Mucosa of descending colon (tissue), 3 donors: ENCODE measurements around the gene SLC36A1. TPM values are rescaled to one million over a fixed set of nuclear protein-coding genes. Genes with fewer than 3 reads are reported as not detected.

ENCODE experiments used
- ATAC-seq: fragments of 200-7000 bp; cut with Tn5 transposase; one replicate; pipeline ENCODE4 v1.9.1; 2020; ENCODE audit warnings: mild to moderate bottlenecking, moderate library complexity
- DNase-seq, 3 donors: peaks; one replicate each; pipeline ENCODE4 v3.0.0-alpha.2; 2020
- H3K36me3 ChIP-seq: fragments of 200-600 bp; one replicate; pipeline ENCODE4 v1.8.0; 2021; ENCODE audit warnings: low read depth, mild to moderate bottlenecking
- H3K4me1 ChIP-seq: fragments of 200-600 bp; one replicate; pipeline ENCODE4 v1.8.0; 2021; ENCODE audit warnings: low read depth, mild to moderate bottlenecking
- H3K4me3 ChIP-seq: fragments of 200-600 bp; one replicate; pipeline ENCODE4 v1.8.0; 2021; ENCODE audit warnings: mild to moderate bottlenecking
- H3K9me3 ChIP-seq: fragments of 200-600 bp; one replicate; pipeline ENCODE4 v1.8.0; 2021; ENCODE audit warnings: mild to moderate bottlenecking
- CTCF ChIP-seq: fragments of 200-600 bp; IDR thresholded peaks from one replicate; pipeline ENCODE4 v1.8.0; 2022; ENCODE audit warnings: antibody characterized with exemption, mild to moderate bottlenecking
- intact Hi-C, 2 donors: fragments of 100-400 bp; cut with DNase I in 1 of 2; cut with micrococcal nuclease in 1 of 2; formaldehyde crosslinking; loops; one replicate each; pipeline versions ENCODE4 v1.11.0 to v1.11.1; 2022; cut with DNase I, micrococcal nuclease
- total RNA-seq, 3 donors: library from RNA; stranded (reverse); fragmentation: NEBNext Ultra II Directional in 2 of 3; extraction: Animal tissue kit (Norgen Biotek cat#: 25700) in 2 of 3; gene quantifications; one replicate each; pipeline versions ENCODE4 v1.2.1 to v1.2.4, GENCODE V29; 2021 to 2023
- donor health status: DM: no; HTN: no; CAD: no; lungs with moderate emphysema.
- donor health status: DM: no; HTN: no; CAD: no.
- donor health status: DM: no; HTN: yes; CAD: no.

Gene SLC36A1
- total RNA-seq, 3 donors from 2014 or later, result 38.1 to 105 (median 55.2) TPM

- no peak for DNase-seq
- H3K4me1 ChIP-seq, result no peaks in the 10 kb centered on the region
- H3K9me3 ChIP-seq, result no peaks in the 10 kb centered on the region
- no peaks in the 10 kb centered on the region for H3K36me3 ChIP-seq
- intact Hi-C loops, result loop anchor here in 1 of 2 donors (10.0 kb wide), 1 partner anchor 64 kb away; the partner anchor contains the start of gene SLC36A1
- no peak overlapping the region for H3K4me3 ChIP-seq
- ATAC-seq, result no peak
- TF ChIP-seq CTCF, result no peak
Measured at GRCh38 chr5:151509231-151509630, 61.8 kb downstream of the SLC36A1 start.

- no peak for ATAC-seq
- no peaks in the 10 kb centered on the region for H3K4me1 ChIP-seq
- no peak for DNase-seq
- no peaks in the 10 kb centered on the region for H3K9me3 ChIP-seq
- intact Hi-C loops, result loop anchor here in 1 of 2 donors (10.0 kb wide), 1 partner anchor 65 kb away; the partner anchor contains the start of gene SLC36A1
- TF ChIP-seq CTCF, result no peak
- no peaks in the 10 kb centered on the region for H3K36me3 ChIP-seq
- H3K4me3 ChIP-seq, result no peak overlapping the region
Measured at GRCh38 chr5:151509836-151510235, 62.4 kb downstream of the SLC36A1 start.

DNA sequence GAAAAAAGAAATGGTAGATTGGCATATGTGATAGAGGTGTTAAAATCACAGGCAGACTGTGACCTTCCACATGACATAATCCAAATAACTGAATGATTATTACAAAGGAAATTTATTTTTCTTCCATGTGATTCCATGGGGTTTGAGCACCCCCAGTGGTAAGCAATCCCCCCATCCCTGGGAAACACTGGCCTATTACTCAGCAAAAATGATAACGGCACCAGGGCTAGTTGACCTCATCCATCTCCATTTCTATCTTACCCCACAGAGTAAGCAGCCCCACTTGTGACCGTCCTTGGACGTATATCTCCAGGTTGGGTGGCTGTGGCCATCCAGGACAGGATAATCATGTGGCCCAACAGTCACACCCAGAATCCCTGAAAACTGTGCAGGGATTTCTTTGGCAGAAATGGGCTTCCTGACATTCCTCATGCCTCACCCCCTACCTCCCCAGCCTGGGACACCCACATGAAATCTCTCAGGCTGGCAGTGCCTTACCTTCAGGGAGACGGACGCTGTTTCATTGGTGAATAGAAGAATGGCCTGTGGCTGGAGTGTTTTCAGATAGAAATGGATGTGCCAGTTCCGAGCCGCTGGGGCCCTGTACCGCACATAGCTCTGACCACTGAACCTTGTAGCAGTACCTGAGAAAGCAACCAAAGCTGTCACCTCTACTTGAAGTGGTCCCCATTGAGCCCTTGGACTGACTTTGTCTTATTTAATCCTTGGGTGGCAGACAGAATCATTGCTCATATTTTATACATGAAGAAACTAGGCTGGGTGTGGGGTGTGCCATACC, 69.9 kb downstream of the SLC36A1 start:
- DNase-seq (no peak), ATAC-seq (no peak)
- no peak for TF ChIP-seq CTCF
- H3K9me3 ChIP-seq, result no peaks in the 10 kb centered on the region
- H3K36me3 ChIP-seq, result no peaks in the 10 kb centered on the region
- intact Hi-C loops, result no loop called here
- no peaks in the 10 kb centered on the region for H3K4me1 ChIP-seq
- H3K4me3 ChIP-seq, result no peak overlapping the region

GRCh38 chr5:151520294-151520693, 72.9 kb downstream of the SLC36A1 start:
- TF ChIP-seq CTCF, result no peak
- Histone ChIP-seq H3K9me3 (no peaks in the 10 kb centered on the region), H3K4me3 (no peak overlapping the region), H3K36me3 (no peaks in the 10 kb centered on the region), H3K4me1 (no peaks in the 10 kb centered on the region)
- no peak for DNase-seq
- intact Hi-C loops, result no loop called here
- ATAC-seq, result no peak

DNA sequence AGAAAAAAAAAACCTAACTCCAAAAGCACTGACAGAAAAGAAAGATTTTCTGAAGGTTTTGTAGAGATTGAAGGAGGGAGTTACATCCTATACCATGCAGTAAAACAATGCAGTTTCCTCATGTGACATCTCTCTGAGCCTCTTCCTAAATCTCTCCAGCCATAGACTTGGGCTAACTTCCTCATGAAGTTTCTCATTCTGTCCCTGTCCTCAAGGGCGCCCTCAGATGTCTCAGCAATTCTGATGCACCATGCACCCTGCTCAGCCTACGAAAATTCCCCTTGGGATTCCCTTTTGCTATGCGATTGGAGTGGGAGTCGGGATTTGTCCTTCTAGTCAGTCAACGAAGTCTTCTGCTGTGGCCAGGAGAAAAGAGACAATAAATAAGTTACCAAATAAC, 74.8 kb downstream of the SLC36A1 start:
- DNase-seq, result no peak

More for the DNA sequence above, 74.8 kb downstream of the SLC36A1 start:
- intact Hi-C loops, result no loop called here
- Histone ChIP-seq H3K4me3 (no peak overlapping the region), H3K9me3 (no peaks in the 10 kb centered on the region), H3K4me1 (no peaks in the 10 kb centered on the region), H3K36me3 (no peaks in the 10 kb centered on the region)
- ATAC-seq, result no peak
- no peak for TF ChIP-seq CTCF
